Measurements from ENCODE around the gene MEF2C. TPM values are rescaled to one million over a fixed set of nuclear protein-coding genes. Genes with fewer than 3 reads are reported as not detected.
"Not testable (repeated sequence)": the region's sequence is repeated elsewhere in the genome, so short reads cannot be mapped to it uniquely, and the experiment has no call there.

Gene MEF2C
- total RNA-seq, 2 experiments from 2014 or later, result 0.07 to 0.12 TPM

- H3K27ac Mint-ChIP-seq; H3K36me3 Mint-ChIP-seq (ENCODE audit: low read depth); DNase-seq; H3K9me3 Mint-ChIP-seq (ENCODE audit: low read depth); intact Hi-C loops (cut with DNase I, micrococcal nuclease); H3K4me1 Mint-ChIP-seq; H3K4me3 Mint-ChIP-seq; POLR2A ChIA-PET; ATAC-seq; H3K27me3 Mint-ChIP-seq; CTCF ChIA-PET: not testable (repeated sequence)
These were observed 26.6 kb downstream of the MEF2C start for GRCh38 chr5:88856381-88856780.

- no peaks in the 10 kb centered on the region for H3K4me1 Mint-ChIP-seq
- POLR2A ChIA-PET, result interaction anchor here (0.6 kb wide), 1 partner anchor 374 kb away, joined by 3 read pairs; no protein-coding TSS in a partner anchor
- DNase-seq (no peak), ATAC-seq (no peak)
- intact Hi-C loops (cut with DNase I, micrococcal nuclease), result no loop called here
- H3K27ac Mint-ChIP-seq, result no peak overlapping the region
- H3K27me3 Mint-ChIP-seq, result peaks cover 10% of the 10 kb centered on the region
- CTCF ChIA-PET, result no interaction called here
- H3K4me3 Mint-ChIP-seq, result no peak overlapping the region
- peaks cover 4% of the 10 kb centered on the region for H3K36me3 Mint-ChIP-seq (ENCODE audit: low read depth)
- H3K9me3 Mint-ChIP-seq (ENCODE audit: low read depth), result peaks cover 4% of the 10 kb centered on the region
These were observed 28.2 kb downstream of the MEF2C start for GRCh38 chr5:88854769-88855168.

- Mint-ChIP-seq H3K4me1 (peaks cover 11% of the 10 kb centered on the region), H3K4me3 (no peak overlapping the region), H3K27me3 (peaks cover 10% of the 10 kb centered on the region), H3K36me3 (ENCODE audit: low read depth) (no peaks in the 10 kb centered on the region), H3K27ac (no peak overlapping the region), H3K9me3 (ENCODE audit: low read depth) (no peaks in the 10 kb centered on the region)
- POLR2A ChIA-PET, result no interaction called here
- intact Hi-C loops (cut with DNase I, micrococcal nuclease), result loop anchor here in 1 of 2 experiments (5.0 kb wide), 1 partner anchor 1725 kb away; no protein-coding TSS in a partner anchor
- DNase-seq (no peak), ATAC-seq (no peak)
- CTCF ChIA-PET, result no interaction called here
These were observed 35.6 kb downstream of the MEF2C start for GRCh38 chr5:88847420-88847819.

GRCh38 chr5:88846434-88846833 lies 36.5 kb downstream of the MEF2C start:
- CTCF ChIA-PET, result interaction anchor here (1.0 to 1.6 kb wide), 2 partner anchors 18 to 118 kb away, joined by 3 to 4 read pairs; no protein-coding TSS in a partner anchor
- POLR2A ChIA-PET, result no interaction called here
- H3K27ac Mint-ChIP-seq, result no peak overlapping the region
- peaks cover 10% of the 10 kb centered on the region for H3K27me3 Mint-ChIP-seq
- DNase-seq (no peak), ATAC-seq (no peak)
- peaks cover 11% of the 10 kb centered on the region for H3K4me1 Mint-ChIP-seq
- intact Hi-C loops (cut with DNase I, micrococcal nuclease), result loop anchor here in 1 of 2 experiments (5.0 kb wide), 1 partner anchor 1724 kb away; no protein-coding TSS in a partner anchor
- H3K9me3 Mint-ChIP-seq (ENCODE audit: low read depth), result no peaks in the 10 kb centered on the region
- H3K4me3 Mint-ChIP-seq, result no peak overlapping the region
- H3K36me3 Mint-ChIP-seq (ENCODE audit: low read depth), result no peaks in the 10 kb centered on the region

- H3K27me3 Mint-ChIP-seq, result peaks cover 17% of the 10 kb centered on the region
- intact Hi-C loops (cut with DNase I, micrococcal nuclease), result loop anchor here (1.0 to 5.0 kb wide), 4 partner anchors 12 to 1723 kb away; no protein-coding TSS in a partner anchor
- no peaks in the 10 kb centered on the region for H3K9me3 Mint-ChIP-seq (ENCODE audit: low read depth)
- H3K36me3 Mint-ChIP-seq (ENCODE audit: low read depth), result no peaks in the 10 kb centered on the region
- H3K4me1 Mint-ChIP-seq, result peaks cover 11% of the 10 kb centered on the region
- no peak overlapping the region for H3K4me3 Mint-ChIP-seq
- CTCF ChIA-PET, result interaction anchor here (1.0 to 1.6 kb wide), 2 partner anchors 16 to 116 kb away, joined by 3 to 4 read pairs; no protein-coding TSS in a partner anchor
- ATAC-seq (peak; percentile 95), DNase-seq (no peak)
- POLR2A ChIA-PET, result interaction anchor here (0.7 kb wide), 1 partner anchor 79 kb away, joined by 3 read pairs; no protein-coding TSS in a partner anchor
- no peak overlapping the region for H3K27ac Mint-ChIP-seq
These were observed 37.8 kb downstream of the MEF2C start for GRCh38 chr5:88845081-88845697.

GRCh38 chr5:88842784-88843183 lies 40.2 kb downstream of the MEF2C start:
- peaks cover 21% of the 10 kb centered on the region for H3K27me3 Mint-ChIP-seq
- POLR2A ChIA-PET, result no interaction called here
- H3K9me3 Mint-ChIP-seq (ENCODE audit: low read depth), result no peaks in the 10 kb centered on the region
- intact Hi-C loops (cut with DNase I, micrococcal nuclease), result no loop called here
- H3K36me3 Mint-ChIP-seq (ENCODE audit: low read depth), result no peaks in the 10 kb centered on the region
- DNase-seq, result no peak
- peaks cover 11% of the 10 kb centered on the region for H3K4me1 Mint-ChIP-seq
- no peak for ATAC-seq
- CTCF ChIA-PET, result interaction anchor here (0.6 to 1.8 kb wide), 2 partner anchors 8 to 9 kb away, joined by 4 read pairs; no protein-coding TSS in a partner anchor
- no peak overlapping the region for H3K4me3 Mint-ChIP-seq
- H3K27ac Mint-ChIP-seq, result no peak overlapping the region

- intact Hi-C loops (cut with DNase I, micrococcal nuclease), result no loop called here
- H3K4me3 Mint-ChIP-seq, result no peak overlapping the region
- DNase-seq (no peak), ATAC-seq (no peak)
- H3K36me3 Mint-ChIP-seq (ENCODE audit: low read depth), result no peaks in the 10 kb centered on the region
- POLR2A ChIA-PET, result no interaction called here
- peaks cover 23% of the 10 kb centered on the region for H3K27me3 Mint-ChIP-seq
- H3K4me1 Mint-ChIP-seq, result peaks cover 13% of the 10 kb centered on the region
- no peaks in the 10 kb centered on the region for H3K9me3 Mint-ChIP-seq (ENCODE audit: low read depth)
- H3K27ac Mint-ChIP-seq, result no peak overlapping the region
- CTCF ChIA-PET, result interaction anchor here (0.6 kb wide), 1 partner anchor 11 kb away, joined by 3 read pairs; no protein-coding TSS in a partner anchor
These were observed 41.8 kb downstream of the MEF2C start for GRCh38 chr5:88841212-88841611.

GRCh38 chr5:88840495-88840894 lies 42.5 kb downstream of the MEF2C start:
- no peak overlapping the region for H3K4me3 Mint-ChIP-seq
- ATAC-seq (no peak), DNase-seq (no peak)
- H3K4me1 Mint-ChIP-seq, result peaks cover 11% of the 10 kb centered on the region
- ChIA-PET CTCF (no interaction called here), POLR2A (no interaction called here)
- H3K9me3 Mint-ChIP-seq (ENCODE audit: low read depth), result no peaks in the 10 kb centered on the region
- no peak overlapping the region for H3K27ac Mint-ChIP-seq
- H3K36me3 Mint-ChIP-seq (ENCODE audit: low read depth), result no peaks in the 10 kb centered on the region
- peaks cover 25% of the 10 kb centered on the region for H3K27me3 Mint-ChIP-seq
- intact Hi-C loops (cut with DNase I, micrococcal nuclease), result no loop called here

GRCh38 chr5:88839238-88839637 lies 43.7 kb downstream of the MEF2C start:
- no peaks in the 10 kb centered on the region for H3K36me3 Mint-ChIP-seq (ENCODE audit: low read depth)
- H3K4me3 Mint-ChIP-seq, result no peak overlapping the region
- peaks cover 28% of the 10 kb centered on the region for H3K27me3 Mint-ChIP-seq
- no peaks in the 10 kb centered on the region for H3K9me3 Mint-ChIP-seq (ENCODE audit: low read depth)
- ChIA-PET CTCF (no interaction called here), POLR2A (no interaction called here)
- no peak overlapping the region for H3K27ac Mint-ChIP-seq
- peaks cover 7% of the 10 kb centered on the region for H3K4me1 Mint-ChIP-seq
- intact Hi-C loops (cut with DNase I, micrococcal nuclease), result no loop called here
- ATAC-seq, result no peak
- DNase-seq, result no peak

GRCh38 chr5:88838500-88838899 lies 44.5 kb downstream of the MEF2C start:
- peaks cover 12% of the 10 kb centered on the region for H3K4me1 Mint-ChIP-seq
- no peak overlapping the region for H3K27ac Mint-ChIP-seq
- ChIA-PET CTCF (interaction anchor here (0.5 to 0.9 kb wide), 2 partner anchors 108 to 1270 kb away, joined by 3 read pairs; no protein-coding TSS in a partner anchor), POLR2A (no interaction called here)
- H3K9me3 Mint-ChIP-seq (ENCODE audit: low read depth), result no peaks in the 10 kb centered on the region
- intact Hi-C loops (cut with DNase I, micrococcal nuclease), result no loop called here
- no peak for ATAC-seq
- no peak overlapping the region for H3K4me3 Mint-ChIP-seq
- DNase-seq, result no peak
- peaks cover 29% of the 10 kb centered on the region for H3K27me3 Mint-ChIP-seq
- no peaks in the 10 kb centered on the region for H3K36me3 Mint-ChIP-seq (ENCODE audit: low read depth)

GRCh38 chr5:88837817-88838216 lies 45.2 kb downstream of the MEF2C start:
- ChIA-PET POLR2A (no interaction called here), CTCF (interaction anchor here (0.5 to 1.3 kb wide), 4 partner anchors 9 to 1269 kb away, joined by 3 read pairs; no protein-coding TSS in a partner anchor)
- Mint-ChIP-seq H3K4me1 (peaks cover 17% of the 10 kb centered on the region), H3K27me3 (peaks cover 28% of the 10 kb centered on the region), H3K36me3 (ENCODE audit: low read depth) (no peaks in the 10 kb centered on the region), H3K4me3 (no peak overlapping the region), H3K9me3 (ENCODE audit: low read depth) (no peaks in the 10 kb centered on the region), H3K27ac (no peak overlapping the region)
- DNase-seq, result no peak
- no peak for ATAC-seq
- intact Hi-C loops (cut with DNase I, micrococcal nuclease), result no loop called here

GRCh38 chr5:88837222-88837621 lies 45.8 kb downstream of the MEF2C start:
- ATAC-seq (no peak), DNase-seq (no peak)
- peaks cover 21% of the 10 kb centered on the region for H3K4me1 Mint-ChIP-seq
- CTCF ChIA-PET, result interaction anchor here (0.5 to 1.3 kb wide), 2 partner anchors 9 to 75 kb away, joined by 3 read pairs; no protein-coding TSS in a partner anchor
- H3K27ac Mint-ChIP-seq, result no peak overlapping the region
- intact Hi-C loops (cut with DNase I, micrococcal nuclease), result no loop called here
- no peak overlapping the region for H3K4me3 Mint-ChIP-seq
- POLR2A ChIA-PET, result no interaction called here
- peaks cover 29% of the 10 kb centered on the region for H3K27me3 Mint-ChIP-seq
- H3K36me3 Mint-ChIP-seq (ENCODE audit: low read depth), result no peaks in the 10 kb centered on the region
- no peaks in the 10 kb centered on the region for H3K9me3 Mint-ChIP-seq (ENCODE audit: low read depth)
